ENCODE measurements around the gene MST1.
"Not testable (repeated sequence)": the region's sequence is repeated elsewhere in the genome, so short reads cannot be mapped to it uniquely, and the experiment has no call there.

MST1 gene

GRCh38 chr3:49701388-49702077 lies 12.3 kb upstream of the MST1 start:
- no peak for DNase-seq (ENCODE audit: low read depth in 2 of 2, low spot score in 1 of 2)

- no peak for DNase-seq (ENCODE audit: low read depth in 2 of 2, low spot score in 1 of 2)
These were observed 11.3 kb upstream of the MST1 start for GRCh38 chr3:49700453-49701128.

GRCh38 chr3:49700014-49700413 lies 10.7 kb upstream of the MST1 start:
- DNase-seq (ENCODE audit: low read depth in 2 of 2, low spot score in 1 of 2), result no peak

GRCh38 chr3:49699281-49699979 lies 10.2 kb upstream of the MST1 start:
- no peak for DNase-seq (ENCODE audit: low read depth in 2 of 2, low spot score in 1 of 2)

- DNase-seq (ENCODE audit: low read depth in 2 of 2, low spot score in 1 of 2), result not testable (repeated sequence)
These were observed 6.2 kb upstream of the MST1 start for GRCh38 chr3:49695350-49696015.

- DNase-seq (ENCODE audit: low read depth in 2 of 2, low spot score in 1 of 2), result not testable (repeated sequence)
These were observed 5.3 kb upstream of the MST1 start for GRCh38 chr3:49694409-49695070.

GRCh38 chr3:49691481-49691880 lies 2.2 kb upstream of the MST1 start:
- DNase-seq (ENCODE audit: low read depth in 2 of 2, low spot score in 1 of 2), result not testable (repeated sequence)

GRCh38 chr3:49690856-49691255 lies 1.6 kb upstream of the MST1 start:
- DNase-seq (ENCODE audit: low read depth in 2 of 2, low spot score in 1 of 2), result not testable (repeated sequence)

- DNase-seq (ENCODE audit: low read depth in 2 of 2, low spot score in 1 of 2), result not testable (repeated sequence)
These were observed 792 bp upstream of the MST1 start for GRCh38 chr3:49689908-49690624.

GRCh38 chr3:49688338-49689045 lies 782 bp downstream of the MST1 start:
- not testable (repeated sequence) for DNase-seq (ENCODE audit: low read depth in 2 of 2, low spot score in 1 of 2)

GRCh38 chr3:49687424-49687795 lies 1.9 kb downstream of the MST1 start:
- DNase-seq (ENCODE audit: low read depth in 2 of 2, low spot score in 1 of 2), result not testable (repeated sequence)

- DNase-seq (ENCODE audit: low read depth in 2 of 2, low spot score in 1 of 2), result not testable (repeated sequence)
These were observed 2.4 kb downstream of the MST1 start for GRCh38 chr3:49686769-49687423.

GRCh38 chr3:49686346-49686745 lies 2.9 kb downstream of the MST1 start:
- not testable (repeated sequence) for DNase-seq (ENCODE audit: low read depth in 2 of 2, low spot score in 1 of 2)

GRCh38 chr3:49685846-49686245 lies 3.4 kb downstream of the MST1 start:
- not testable (repeated sequence) for DNase-seq (ENCODE audit: low read depth in 2 of 2, low spot score in 1 of 2)

- not testable (repeated sequence) for DNase-seq (ENCODE audit: low read depth in 2 of 2, low spot score in 1 of 2)
These were observed 4.2 kb downstream of the MST1 start for GRCh38 chr3:49685103-49685502.

GRCh38 chr3:49684453-49684852 lies 4.8 kb downstream of the MST1 start:
- not testable (repeated sequence) for DNase-seq (ENCODE audit: low read depth in 2 of 2, low spot score in 1 of 2)

- no peak for DNase-seq (ENCODE audit: low read depth in 2 of 2, low spot score in 1 of 2)
These were observed 6.1 kb downstream of the MST1 start for GRCh38 chr3:49683162-49683561.

GRCh38 chr3:49681543-49681942 lies 7.7 kb downstream of the MST1 start:
- no peak for DNase-seq (ENCODE audit: low read depth in 2 of 2, low spot score in 1 of 2)

- DNase-seq (ENCODE audit: low read depth in 2 of 2, low spot score in 1 of 2), result no peak
These were observed 8.1 kb downstream of the MST1 start for GRCh38 chr3:49681232-49681522.

Measured in stimulated activated CD8-positive, alpha-beta memory T cell treated with anti-CD3 and anti-CD28 coated beads, Interleukin-4, amount 100 ng/mL, for 1 hour (primary cell).